ENCODE measurements around the gene IZUMO1R.

DNA sequence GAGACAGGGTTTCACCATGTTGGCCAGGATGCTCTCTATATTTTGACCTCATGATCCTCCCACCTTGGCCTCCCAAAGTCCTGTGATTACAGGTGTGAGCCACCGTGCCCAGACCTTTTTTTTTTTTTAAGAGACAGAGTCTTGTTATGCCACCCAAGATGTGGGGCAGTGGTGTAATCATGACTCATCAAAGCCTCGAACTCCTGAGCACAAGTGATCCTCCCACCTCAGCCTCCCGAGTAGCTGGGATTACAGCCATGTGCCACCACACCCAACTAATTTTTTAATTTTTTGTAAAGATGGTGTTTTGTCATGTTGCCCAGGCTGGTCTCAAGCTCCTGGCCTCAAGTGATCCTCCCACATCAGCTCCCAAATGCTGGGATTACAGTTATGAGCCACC is 37.9 kb downstream of the IZUMO1R start:
- no peak for TF ChIP-seq EP300 (IDR thresholded peaks at IDR 0.05)
- TF ChIP-seq, protein P1, sequence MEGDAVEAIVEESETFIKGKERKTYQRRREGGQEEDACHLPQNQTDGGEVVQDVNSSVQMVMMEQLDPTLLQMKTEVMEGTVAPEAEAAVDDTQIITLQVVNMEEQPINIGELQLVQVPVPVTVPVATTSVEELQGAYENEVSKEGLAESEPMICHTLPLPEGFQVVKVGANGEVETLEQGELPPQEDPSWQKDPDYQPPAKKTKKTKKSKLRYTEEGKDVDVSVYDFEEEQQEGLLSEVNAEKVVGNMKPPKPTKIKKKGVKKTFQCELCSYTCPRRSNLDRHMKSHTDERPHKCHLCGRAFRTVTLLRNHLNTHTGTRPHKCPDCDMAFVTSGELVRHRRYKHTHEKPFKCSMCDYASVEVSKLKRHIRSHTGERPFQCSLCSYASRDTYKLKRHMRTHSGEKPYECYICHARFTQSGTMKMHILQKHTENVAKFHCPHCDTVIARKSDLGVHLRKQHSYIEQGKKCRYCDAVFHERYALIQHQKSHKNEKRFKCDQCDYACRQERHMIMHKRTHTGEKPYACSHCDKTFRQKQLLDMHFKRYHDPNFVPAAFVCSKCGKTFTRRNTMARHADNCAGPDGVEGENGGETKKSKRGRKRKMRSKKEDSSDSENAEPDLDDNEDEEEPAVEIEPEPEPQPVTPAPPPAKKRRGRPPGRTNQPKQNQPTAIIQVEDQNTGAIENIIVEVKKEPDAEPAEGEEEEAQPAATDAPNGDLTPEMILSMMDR (IDR thresholded peaks at IDR 0.05) = no peak
